Activated CD4-positive, alpha-beta T cell treated with anti-CD3 and anti-CD28 coated beads for 36 hours (primary cell): ENCODE measurements around the gene SLC38A5. TPM values are rescaled to one million over a fixed set of nuclear protein-coding genes. Genes with fewer than 3 reads are reported as not detected.
"Not testable (repeated sequence)": the region's sequence is repeated elsewhere in the genome, so short reads cannot be mapped to it uniquely, and the experiment has no call there.

Source experiments
- ATAC-seq: fragments of 200-7000 bp; cut with Tn5 transposase; one replicate; pipeline ENCODE4 v1.10.0; 2021; ENCODE audit warnings: mild to moderate bottlenecking, moderate library complexity
- CTCF ChIA-PET: fragments of 350-600 bp; sonication (Branson Sonifier 250); formaldehyde crosslinking; loops from one replicate; lab custom pipeline; 2021; ENCODE audit warnings: antibody characterized with exemption; lab: Charles Lee
- POLR2A ChIA-PET: fragments of 350-600 bp; sonication (Branson Sonifier 250); formaldehyde crosslinking; loops from one replicate; lab custom pipeline; 2021; ENCODE audit warnings: antibody characterized with exemption, inconsistent platforms; lab: Charles Lee
- DNase-seq: peaks from one replicate; pipeline ENCODE4 v3.0.0-alpha.2; 2020
- H3K27ac Mint-ChIP-seq: one replicate; pipeline ENCODE4 v1.8.0; 2021; ENCODE audit warnings: mixed read lengths
- H3K27me3 Mint-ChIP-seq: one replicate; pipeline ENCODE4 v1.8.0; 2021; ENCODE audit warnings: mixed read lengths
- H3K36me3 Mint-ChIP-seq: one replicate; pipeline ENCODE4 v1.8.0; 2021; ENCODE audit warnings: low read depth, mixed read lengths
- H3K4me1 Mint-ChIP-seq: one replicate; pipeline ENCODE4 v1.8.0; 2021; ENCODE audit warnings: mixed read lengths
- H3K4me3 Mint-ChIP-seq: one replicate; pipeline ENCODE4 v1.8.0; 2021; ENCODE audit warnings: mild to moderate bottlenecking, moderate library complexity, mixed read lengths
- H3K9me3 Mint-ChIP-seq: one replicate; pipeline ENCODE4 v1.8.0; 2021; ENCODE audit warnings: low read depth, mixed read lengths
- intact Hi-C, 2 experiments: fragments of 100-400 bp; cut with DNase I in 1 of 2; cut with micrococcal nuclease in 1 of 2; formaldehyde crosslinking; loops; one replicate each; pipeline versions ENCODE4 v1.14.2 to v1.15.1; 2022 to 2024; cut with DNase I, micrococcal nuclease
- total RNA-seq, 2 experiments: library from RNA; stranded (reverse); gene quantifications; one replicate each; pipeline ENCODE4 v1.2.3, GENCODE V29; 2021

SLC38A5 gene
- 10 to 100 TPM; 83.5 to 98.1 TPM for total RNA-seq

GRCh38 chrX:48470110-48470832 is at the start of gene SLC38A5:
TSS of gene SLC38A5 (minus strand) at chrX:48470260. CDS start at chrX:48467924, 2,336 bp downstream.
- Mint-ChIP-seq H3K4me3 (peak within 1 kb of the TSS; percentile 89), H3K4me1 (peaks cover 31% of the 10 kb centered on the region), H3K27ac (peak within 1 kb of the TSS; percentile 95), H3K9me3 (no peaks in the 10 kb centered on the region), H3K36me3 (peaks cover 20% of the 10 kb centered on the region), H3K27me3 (no peaks in the 10 kb centered on the region)
- intact Hi-C loops = loop anchor here in 1 of 2 experiments (10.0 kb wide), 1 partner anchor 105 kb away; the partner anchor contains the start of gene RBM3
- ATAC-seq (no peak), DNase-seq (no peak)
- CTCF ChIA-PET = interaction anchor here (1.0 kb wide), 1 partner anchor 12 kb away, joined by 3 read pairs; no protein-coding TSS in a partner anchor
- POLR2A ChIA-PET = no interaction called here

DNA sequence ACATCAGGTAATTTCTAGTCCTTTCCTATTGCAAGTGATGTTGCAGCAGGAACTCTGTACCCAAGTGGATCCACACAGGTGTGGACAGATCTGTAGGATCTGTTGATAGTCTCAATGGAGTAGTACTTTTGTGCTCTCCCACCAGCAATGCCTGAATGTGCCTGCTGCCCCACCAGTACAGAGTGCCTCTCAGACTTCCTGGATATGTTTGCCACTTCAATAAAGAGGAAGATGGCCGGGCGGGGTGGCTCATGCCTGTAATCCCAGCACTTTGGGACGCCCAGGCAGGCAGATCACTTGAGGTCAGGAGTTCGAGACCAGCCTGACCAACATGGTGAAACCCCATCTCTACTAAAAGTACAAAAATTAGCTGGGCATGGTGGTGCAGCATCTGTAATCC is 49.4 kb upstream of the SLC38A5 start:
- ATAC-seq, H3K27me3 Mint-ChIP-seq, H3K4me3 Mint-ChIP-seq, H3K9me3 Mint-ChIP-seq, DNase-seq, CTCF ChIA-PET, H3K36me3 Mint-ChIP-seq, intact Hi-C loops: not testable (repeated sequence)
- Mint-ChIP-seq H3K4me1 (peaks cover 15% of the 10 kb centered on the region), H3K27ac (peak overlapping the region; percentile 31)
- POLR2A ChIA-PET = interaction anchor here (0.6 kb wide), 1 partner anchor 44 kb away, joined by 4 read pairs; no protein-coding TSS in a partner anchor

GRCh38 chrX:48516987-48517386 is 46.9 kb upstream of the SLC38A5 start:
- no peak overlapping the region for H3K4me3 Mint-ChIP-seq
- H3K27me3 Mint-ChIP-seq = no peaks in the 10 kb centered on the region
- intact Hi-C loops = no loop called here
- peaks cover 11% of the 10 kb centered on the region for H3K4me1 Mint-ChIP-seq
- POLR2A ChIA-PET = no interaction called here
- CTCF ChIA-PET = interaction anchor here (0.6 kb wide), 1 partner anchor 25 kb away, joined by 3 read pairs; no protein-coding TSS in a partner anchor
- no peak for ATAC-seq
- no peak overlapping the region for H3K27ac Mint-ChIP-seq
- H3K9me3 Mint-ChIP-seq = no peaks in the 10 kb centered on the region
- no peaks in the 10 kb centered on the region for H3K36me3 Mint-ChIP-seq
- no peak for DNase-seq

DNA sequence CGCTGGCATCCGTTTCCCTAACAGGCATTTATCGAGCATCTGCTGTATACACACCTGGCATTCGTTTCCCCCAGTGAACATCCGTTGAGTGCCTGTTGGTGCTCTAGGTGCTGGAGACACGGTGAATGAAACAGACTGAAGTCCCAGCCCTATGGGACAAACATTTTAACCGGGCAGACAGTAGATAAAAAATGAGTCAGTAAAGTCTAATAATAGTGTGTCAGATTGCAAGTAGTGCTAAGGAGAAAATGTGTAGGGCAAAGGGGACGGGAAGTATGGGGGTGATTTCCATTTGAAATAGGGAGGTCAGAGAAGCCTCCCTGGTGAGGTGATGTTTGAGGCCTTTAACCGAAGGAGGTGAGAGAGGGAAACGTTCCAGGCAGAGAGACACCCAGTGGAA is 46.2 kb upstream of the SLC38A5 start:
- no peaks in the 10 kb centered on the region for H3K27me3 Mint-ChIP-seq
- DNase-seq (no peak), ATAC-seq (no peak)
- POLR2A ChIA-PET = no interaction called here
- H3K36me3 Mint-ChIP-seq = no peaks in the 10 kb centered on the region
- no peak overlapping the region for H3K4me3 Mint-ChIP-seq
- H3K27ac Mint-ChIP-seq = no peak overlapping the region
- H3K9me3 Mint-ChIP-seq = no peaks in the 10 kb centered on the region
- peaks cover 11% of the 10 kb centered on the region for H3K4me1 Mint-ChIP-seq
- intact Hi-C loops = no loop called here
- CTCF ChIA-PET = no interaction called here

GRCh38 chrX:48515842-48516241 is 45.8 kb upstream of the SLC38A5 start:
- Mint-ChIP-seq H3K27me3 (no peaks in the 10 kb centered on the region), H3K27ac (no peak overlapping the region), H3K9me3 (no peaks in the 10 kb centered on the region), H3K4me1 (peaks cover 8% of the 10 kb centered on the region), H3K36me3 (no peaks in the 10 kb centered on the region), H3K4me3 (no peak overlapping the region)
- ChIA-PET POLR2A (no interaction called here), CTCF (no interaction called here)
- ATAC-seq = no peak
- no peak for DNase-seq
- intact Hi-C loops = no loop called here

DNA sequence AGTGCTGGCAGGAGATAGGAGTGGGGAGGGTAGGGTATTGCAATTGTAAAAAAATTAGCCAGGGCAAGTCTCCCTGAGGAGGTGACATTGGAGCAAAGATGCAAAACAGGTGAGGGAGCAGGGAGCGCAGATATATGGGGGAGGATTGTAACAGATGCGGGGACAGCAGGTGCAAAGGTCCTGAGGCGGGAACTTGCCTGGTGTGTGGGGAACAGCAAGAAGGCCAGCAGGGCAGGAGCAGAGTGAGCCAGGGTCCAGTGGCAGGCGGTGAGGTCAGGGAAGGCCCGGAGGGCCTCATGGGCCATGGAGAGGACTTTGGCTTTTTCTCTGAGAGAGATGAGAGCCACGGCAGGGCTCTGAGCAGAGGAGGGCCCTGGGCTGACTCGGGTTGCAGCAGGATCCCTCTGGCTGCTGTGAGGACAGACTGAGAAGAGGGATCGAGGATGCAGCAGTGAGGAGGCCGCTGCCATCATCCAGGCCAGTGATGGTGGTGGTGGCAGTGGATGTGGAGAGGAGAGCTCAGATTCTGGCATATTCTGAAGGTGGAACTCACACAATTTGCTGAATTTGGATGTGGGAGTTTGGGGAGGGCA is 44.9 kb upstream of the SLC38A5 start:
- no peak for DNase-seq
- Mint-ChIP-seq H3K4me3 (no peak overlapping the region), H3K27ac (no peak overlapping the region), H3K4me1 (peaks cover 6% of the 10 kb centered on the region), H3K9me3 (no peaks in the 10 kb centered on the region), H3K36me3 (no peaks in the 10 kb centered on the region), H3K27me3 (no peaks in the 10 kb centered on the region)
- ATAC-seq = no peak
- intact Hi-C loops = no loop called here
- POLR2A ChIA-PET = interaction anchor here (0.7 kb wide), 1 partner anchor 64 kb away, joined by 3 read pairs; no protein-coding TSS in a partner anchor
- CTCF ChIA-PET = no interaction called here

DNA sequence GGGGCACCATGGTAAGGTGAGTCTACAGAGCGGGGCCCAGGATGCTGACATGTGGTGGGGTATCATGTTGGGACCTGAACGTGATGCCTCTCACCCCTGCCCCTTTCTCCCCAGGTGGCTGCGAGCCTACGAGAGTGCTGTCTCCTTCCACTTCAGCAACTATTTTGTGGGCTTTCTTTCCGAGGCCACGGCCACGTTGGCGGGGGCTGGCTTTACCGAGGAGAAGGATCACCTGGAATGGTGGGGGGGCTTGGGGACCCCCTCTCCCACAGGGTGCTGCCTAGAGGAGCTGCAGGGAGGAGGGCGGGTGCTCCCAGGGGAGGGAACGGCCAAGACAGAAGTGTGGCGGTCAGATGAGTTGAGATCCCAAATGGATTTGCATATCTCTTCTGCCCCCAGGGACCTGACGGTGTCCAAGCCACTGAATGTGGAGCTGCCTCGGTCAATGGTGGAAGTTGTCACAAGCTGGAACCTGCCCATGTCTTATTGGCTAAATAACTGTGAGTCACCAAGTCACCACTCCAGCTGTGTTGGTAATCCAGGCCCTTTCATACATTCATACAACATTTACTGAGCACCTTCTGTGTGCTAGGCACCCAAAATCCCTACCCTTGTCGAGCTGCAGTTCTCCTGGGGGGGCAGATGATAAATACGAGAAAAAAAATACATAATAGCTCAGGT is 44.2 kb upstream of the SLC38A5 start:
- H3K9me3 Mint-ChIP-seq = no peaks in the 10 kb centered on the region
- no peaks in the 10 kb centered on the region for H3K27me3 Mint-ChIP-seq
- intact Hi-C loops = no loop called here
- no peak for ATAC-seq
- H3K36me3 Mint-ChIP-seq = no peaks in the 10 kb centered on the region
- peaks cover 13% of the 10 kb centered on the region for H3K4me1 Mint-ChIP-seq
- no peak for DNase-seq
- POLR2A ChIA-PET = no interaction called here
- CTCF ChIA-PET = no interaction called here
- H3K27ac Mint-ChIP-seq = no peak overlapping the region
- H3K4me3 Mint-ChIP-seq = no peak overlapping the region

DNA sequence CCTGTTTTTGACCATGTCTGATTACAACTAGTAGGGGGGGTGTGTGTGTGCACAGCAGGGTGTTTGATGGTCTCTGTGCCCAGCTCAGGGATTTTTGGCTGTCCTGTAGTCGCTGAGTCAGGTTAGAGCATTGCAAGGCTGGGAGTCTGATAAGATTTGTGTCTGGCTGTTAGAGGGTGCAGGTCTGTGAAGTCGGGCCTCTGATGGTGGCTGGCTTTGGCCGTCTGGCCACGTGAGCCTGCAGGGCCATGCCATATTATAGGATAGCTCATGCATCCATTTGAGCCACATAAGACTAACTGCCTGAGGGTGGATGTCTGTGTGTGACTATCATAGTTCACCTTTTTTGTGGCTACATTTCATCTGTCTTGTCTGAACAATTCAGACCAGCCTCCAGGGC is 43.6 kb upstream of the SLC38A5 start:
- no peak for DNase-seq
- Mint-ChIP-seq H3K4me3 (no peak overlapping the region), H3K4me1 (peaks cover 13% of the 10 kb centered on the region), H3K9me3 (no peaks in the 10 kb centered on the region), H3K27me3 (no peaks in the 10 kb centered on the region), H3K36me3 (no peaks in the 10 kb centered on the region), H3K27ac (no peak overlapping the region)
- ChIA-PET POLR2A (no interaction called here), CTCF (interaction anchor here (0.6 kb wide), 1 partner anchor 283 kb away, joined by 3 read pairs; no protein-coding TSS in a partner anchor)
- no peak for ATAC-seq
- intact Hi-C loops = no loop called here

DNA sequence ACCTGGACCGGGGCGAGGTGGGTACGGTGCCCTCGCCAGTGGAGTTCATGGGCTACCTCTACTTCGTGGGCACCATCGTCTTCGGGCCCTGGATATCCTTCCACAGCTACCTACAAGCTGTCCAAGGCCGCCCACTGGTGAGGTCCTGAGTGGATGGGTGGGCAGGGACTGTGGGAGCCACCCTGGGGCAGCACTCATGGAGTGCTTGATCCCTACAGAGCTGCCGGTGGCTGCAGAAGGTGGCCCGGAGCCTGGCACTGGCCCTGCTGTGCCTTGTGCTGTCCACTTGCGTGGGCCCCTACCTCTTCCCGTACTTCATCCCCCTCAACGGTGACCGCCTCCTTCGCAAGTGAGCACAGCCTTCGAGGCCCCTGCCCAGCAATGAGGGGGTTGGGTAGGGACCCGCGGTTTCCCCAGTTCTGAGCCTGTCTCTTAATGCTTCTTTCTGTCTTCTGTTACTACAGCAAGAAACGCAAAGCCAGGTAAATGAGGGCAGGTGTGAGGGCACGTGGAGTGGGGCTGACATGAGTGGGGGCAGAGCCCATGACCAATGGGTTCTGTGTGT is 42.4 kb upstream of the SLC38A5 start:
- POLR2A ChIA-PET = no interaction called here
- H3K27me3 Mint-ChIP-seq = no peaks in the 10 kb centered on the region
- no peaks in the 10 kb centered on the region for H3K36me3 Mint-ChIP-seq
- H3K4me3 Mint-ChIP-seq = no peak overlapping the region
- no peak for ATAC-seq
- no peaks in the 10 kb centered on the region for H3K9me3 Mint-ChIP-seq
- intact Hi-C loops = no loop called here
- no peak overlapping the region for H3K27ac Mint-ChIP-seq
- peaks cover 13% of the 10 kb centered on the region for H3K4me1 Mint-ChIP-seq
- no peak for DNase-seq
- CTCF ChIA-PET = no interaction called here

GRCh38 chrX:48511560-48511959 is 41.5 kb upstream of the SLC38A5 start:
- Mint-ChIP-seq H3K4me1 (peaks cover 13% of the 10 kb centered on the region), H3K9me3 (no peaks in the 10 kb centered on the region), H3K4me3 (no peak overlapping the region), H3K27ac (no peak overlapping the region), H3K36me3 (no peaks in the 10 kb centered on the region), H3K27me3 (no peaks in the 10 kb centered on the region)
- ChIA-PET POLR2A (no interaction called here), CTCF (no interaction called here)
- no peak for DNase-seq
- intact Hi-C loops = no loop called here
- ATAC-seq = no peak

GRCh38 chrX:48509619-48510018 is 39.6 kb upstream of the SLC38A5 start:
- DNase-seq (no peak), ATAC-seq (no peak)
- H3K27me3 Mint-ChIP-seq = no peaks in the 10 kb centered on the region
- POLR2A ChIA-PET = no interaction called here
- H3K36me3 Mint-ChIP-seq = no peaks in the 10 kb centered on the region
- intact Hi-C loops = loop anchor here (2.0 to 5.0 kb wide), 4 partner anchors 33 to 427 kb away; partner anchors contain the start of genes FTSJ1 (in 1 of the 2) and RBM3 (in 1 of the 2)
- peak overlapping the region; percentile 19 for H3K27ac Mint-ChIP-seq
- peaks cover 13% of the 10 kb centered on the region for H3K4me1 Mint-ChIP-seq
- CTCF ChIA-PET = no interaction called here
- peak overlapping the region; percentile 85 for H3K4me3 Mint-ChIP-seq
- no peaks in the 10 kb centered on the region for H3K9me3 Mint-ChIP-seq
